ACC112 (cell line): ENCODE data around the gene ACOT8.
A peak's percentile ranks its signal among the peaks of the same experiment; 100 is the strongest.
"Not testable (repeated sequence)": the region's sequence is repeated elsewhere in the genome, so short reads cannot be mapped to it uniquely, and the experiment has no call there.

ENCODE experiments used
- H2AFZ ChIP-seq: fragments of 200-600 bp; sonication (generic); one replicate; pipeline ENCODE4 v1.6.0; 2017; ENCODE audit warnings: antibody characterized with exemption, low read length; ENCODE audit not compliant: unreplicated experiment
- H3K27ac ChIP-seq: fragments of 200-600 bp; sonication (generic); 2 replicates; pipeline ENCODE4 v1.5.1; 2014; ENCODE audit warnings: low read depth, mild to moderate bottlenecking, antibody characterized with exemption, low read length, moderate library complexity
- H3K27me3 ChIP-seq: fragments of 200-600 bp; sonication (generic); 2 replicates; pipeline ENCODE4 v1.6.1; 2014; ENCODE audit warnings: mild to moderate bottlenecking, antibody characterized with exemption, low read length, moderate library complexity, mixed read lengths; ENCODE audit not compliant: insufficient read depth
- H3K36me3 ChIP-seq: fragments of 200-600 bp; sonication (generic); 2 replicates; pipeline ENCODE4 v1.6.1; 2016; ENCODE audit warnings: mild to moderate bottlenecking, antibody characterized with exemption, low read length, moderate library complexity, mixed read lengths; ENCODE audit not compliant: insufficient read depth
- H3K4me1 ChIP-seq: fragments of 200-600 bp; sonication (generic); one replicate; pipeline ENCODE4 v1.6.1; 2016; ENCODE audit warnings: low read length, mixed read lengths; ENCODE audit not compliant: insufficient read depth, unreplicated experiment, control insufficient read depth
- H3K4me3 ChIP-seq: fragments of 200-600 bp; sonication (generic); 2 replicates; pipeline ENCODE4 v1.5.1; 2014; ENCODE audit warnings: mild to moderate bottlenecking, low read depth, low read length
- H3K79me2 ChIP-seq: fragments of 200-600 bp; sonication (generic); one replicate; pipeline ENCODE4 v1.6.0; 2016; ENCODE audit warnings: low read length; ENCODE audit not compliant: control insufficient read depth, unreplicated experiment, insufficient read depth

The ACOT8 gene

DNA sequence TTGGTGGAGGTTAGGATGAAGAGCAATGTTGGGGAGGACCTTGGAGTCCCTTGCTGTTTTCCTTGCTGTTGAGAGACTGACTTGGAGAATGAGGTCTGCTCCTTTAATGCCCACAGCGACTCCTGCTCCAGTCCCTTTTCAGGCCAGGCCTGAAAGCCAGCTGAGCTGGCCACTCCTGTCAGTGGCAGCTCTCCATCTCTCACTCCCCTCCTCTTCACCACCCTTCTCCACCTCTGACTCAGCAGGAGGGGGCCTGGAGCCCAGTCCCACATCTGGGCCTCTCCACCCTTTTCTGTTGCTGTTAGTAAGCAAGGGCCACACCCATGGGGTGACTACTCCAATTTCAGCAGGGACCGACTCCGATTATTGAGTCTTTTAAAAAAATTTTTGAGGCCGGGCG lies 21.4 kb downstream of the ACOT8 start:
- H3K79me2 ChIP-seq, result peaks cover 16% of the 10 kb centered on the region

DNA sequence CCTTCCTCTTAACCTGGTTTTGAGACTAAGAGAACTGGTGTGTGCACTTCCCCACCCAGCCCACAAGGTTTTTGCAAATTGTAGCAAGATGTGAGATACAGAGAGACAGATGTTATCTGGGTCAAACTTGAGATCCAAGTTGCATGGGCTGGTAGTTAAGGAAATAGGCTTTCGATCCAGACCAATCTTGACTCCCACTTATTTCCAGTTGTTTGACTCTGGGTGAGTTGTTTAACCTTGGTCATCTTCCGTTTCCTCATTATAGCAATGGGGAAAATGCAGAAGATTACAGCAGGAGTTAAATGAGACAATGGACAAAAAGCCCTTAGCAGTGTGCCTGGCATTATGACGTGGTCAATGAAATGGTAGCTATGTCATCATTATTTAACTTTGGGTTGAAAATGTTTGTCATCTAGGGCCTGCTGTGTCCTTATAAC lies 21.8 kb downstream of the ACOT8 start:
- Histone ChIP-seq H3K27me3 (no peaks in the 10 kb centered on the region), H3K4me3 (peak overlapping the region; percentile 88), H3K79me2 (peaks cover 16% of the 10 kb centered on the region), H2AFZ (no peak overlapping the region), H3K27ac (peak overlapping the region; percentile 82), H3K36me3 (no peaks in the 10 kb centered on the region), H3K4me1 (peaks cover 25% of the 10 kb centered on the region)

More for the DNA sequence above, 21.4 kb downstream of the ACOT8 start:
- peak overlapping the region; percentile 82 for H3K27ac ChIP-seq
- no peaks in the 10 kb centered on the region for H3K27me3 ChIP-seq
- peak overlapping the region; percentile 88 for H3K4me3 ChIP-seq
- H2AFZ ChIP-seq, result no peak overlapping the region
- H3K36me3 ChIP-seq, result no peaks in the 10 kb centered on the region
- H3K4me1 ChIP-seq, result peaks cover 25% of the 10 kb centered on the region

DNA sequence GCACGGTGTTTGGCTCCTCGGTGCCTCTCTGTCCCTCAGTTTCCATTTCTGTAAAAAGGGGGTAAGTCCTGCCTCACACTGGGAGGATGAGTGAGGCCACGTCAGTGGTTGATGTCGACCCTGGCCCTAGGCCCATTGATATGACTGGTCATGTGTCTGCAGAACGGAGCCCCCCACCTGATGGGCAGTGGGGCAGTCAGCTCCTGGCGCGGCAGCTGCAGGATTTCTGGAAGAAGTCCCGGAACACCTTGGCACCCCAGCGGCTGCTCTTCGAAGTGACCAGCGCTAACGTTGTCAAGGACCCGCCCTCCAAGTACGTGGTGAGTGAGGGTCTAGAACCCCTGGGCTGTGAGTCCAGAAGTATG lies 22.4 kb downstream of the ACOT8 start:
- H3K27ac ChIP-seq, result peak overlapping the region; percentile 82
- no peak overlapping the region for H2AFZ ChIP-seq
- no peaks in the 10 kb centered on the region for H3K36me3 ChIP-seq
- H3K79me2 ChIP-seq, result peaks cover 16% of the 10 kb centered on the region
- H3K4me1 ChIP-seq, result peaks cover 25% of the 10 kb centered on the region
- H3K27me3 ChIP-seq, result no peaks in the 10 kb centered on the region
- peak overlapping the region; percentile 88 for H3K4me3 ChIP-seq

DNA sequence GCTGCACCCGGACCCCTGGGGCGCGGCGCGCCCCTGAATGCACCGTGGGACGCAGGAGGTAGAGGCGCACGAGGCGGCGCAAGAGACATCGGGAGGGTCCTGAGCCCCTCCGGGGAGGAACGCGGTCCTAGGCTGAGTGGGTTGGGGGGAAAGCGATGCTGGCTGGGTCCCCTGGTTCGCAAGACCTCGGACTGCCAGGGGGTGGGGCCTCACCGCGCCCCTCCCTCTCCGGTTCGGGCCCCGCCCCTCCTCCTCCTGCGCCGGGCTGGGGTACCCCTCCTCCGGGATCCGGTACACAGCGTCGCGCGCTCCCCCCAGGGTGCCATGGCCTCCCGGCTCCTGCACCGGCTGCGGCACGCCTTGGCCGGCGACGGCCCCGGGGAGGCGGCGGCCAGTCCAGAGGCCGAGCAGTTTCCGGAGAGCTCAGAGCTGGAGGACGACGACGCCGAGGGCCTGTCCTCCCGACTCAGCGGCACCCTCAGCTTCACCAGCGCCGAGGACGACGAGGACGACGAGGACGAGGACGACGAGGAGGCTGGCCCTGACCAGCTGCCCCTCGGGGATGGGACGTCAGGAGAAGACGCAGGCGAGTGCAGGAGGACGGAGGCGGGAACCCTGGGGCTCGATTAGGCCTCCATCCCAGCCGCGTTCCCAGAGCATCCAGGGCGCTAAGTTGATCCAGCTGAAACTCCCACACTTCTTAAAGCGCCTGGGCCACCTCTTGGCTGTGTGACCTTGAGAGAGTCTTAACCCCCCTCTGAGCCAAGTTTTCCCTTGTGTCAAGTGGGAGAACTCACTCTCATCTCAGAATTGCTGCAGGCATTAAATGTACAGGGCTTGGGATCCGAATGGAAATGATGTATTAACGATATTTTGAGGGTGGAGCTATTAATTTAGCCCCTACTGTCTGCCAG lies 23.1 kb downstream of the ACOT8 start:
- Histone ChIP-seq H2AFZ (peak overlapping the region; percentile 73), H3K4me3 (peak overlapping the region; percentile 88), H3K27me3 (no peaks in the 10 kb centered on the region), H3K36me3 (no peaks in the 10 kb centered on the region), H3K4me1 (peaks cover 25% of the 10 kb centered on the region), H3K27ac (peak overlapping the region; percentile 82), H3K79me2 (peaks cover 16% of the 10 kb centered on the region)

DNA sequence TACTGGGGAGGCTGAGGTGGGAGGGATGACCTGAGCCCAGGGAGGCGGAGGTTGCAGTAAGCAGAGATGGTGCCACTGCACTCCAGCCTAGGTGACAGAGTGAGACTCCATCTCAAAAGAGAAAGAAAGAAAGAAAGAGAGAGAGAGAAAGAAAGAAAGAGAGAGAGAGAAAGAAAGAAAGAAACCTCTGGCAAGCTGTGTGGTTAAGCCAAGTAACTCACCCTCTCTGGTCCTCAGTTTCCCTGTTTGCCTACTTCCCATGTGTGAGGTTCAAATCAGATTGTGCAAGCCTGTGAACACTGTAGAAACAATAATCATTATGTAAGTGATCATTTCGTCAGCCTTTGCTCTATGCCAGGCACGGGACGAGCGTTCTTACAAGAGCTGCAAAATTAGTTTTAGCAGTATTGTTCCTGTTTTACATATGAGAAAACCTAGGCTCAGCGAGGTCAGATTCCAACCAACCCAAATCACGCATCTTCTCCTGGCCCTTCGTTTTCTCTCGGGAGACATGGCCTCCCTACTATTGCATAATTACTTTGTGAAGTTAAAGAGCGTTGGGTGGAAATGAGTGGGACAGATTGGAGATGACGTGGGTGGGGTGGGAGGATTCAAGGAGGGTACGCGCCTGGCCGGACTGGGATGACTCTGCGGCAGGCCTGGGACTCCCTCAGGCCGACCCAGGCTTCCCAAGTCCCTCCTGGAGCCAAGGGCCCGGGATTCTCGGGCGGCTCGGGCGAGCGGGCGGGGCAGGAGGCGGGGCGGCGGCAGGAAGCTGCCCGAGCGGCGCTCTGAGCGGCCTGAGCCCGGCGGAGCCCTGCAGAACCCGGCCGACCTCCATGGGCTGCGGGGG lies 23.9 kb downstream of the ACOT8 start, which contains the start of gene SNX21:
TSS of gene SNX21 (plus strand) at position 770 of the 853 bp plus-strand sequence. CDS start 121 bp downstream, outside the sequence.
- H3K4me1 ChIP-seq, result peaks cover 25% of the 10 kb centered on the region
- no peaks in the 10 kb centered on the region for H3K27me3 ChIP-seq
- peaks cover 16% of the 10 kb centered on the region for H3K79me2 ChIP-seq
- no peaks in the 10 kb centered on the region for H3K36me3 ChIP-seq
- peak within 1 kb of the TSS; percentile 88 for H3K4me3 ChIP-seq
- peak within 1 kb of the TSS; percentile 73 for H2AFZ ChIP-seq
- H3K27ac ChIP-seq, result peak within 1 kb of the TSS; percentile 82

DNA sequence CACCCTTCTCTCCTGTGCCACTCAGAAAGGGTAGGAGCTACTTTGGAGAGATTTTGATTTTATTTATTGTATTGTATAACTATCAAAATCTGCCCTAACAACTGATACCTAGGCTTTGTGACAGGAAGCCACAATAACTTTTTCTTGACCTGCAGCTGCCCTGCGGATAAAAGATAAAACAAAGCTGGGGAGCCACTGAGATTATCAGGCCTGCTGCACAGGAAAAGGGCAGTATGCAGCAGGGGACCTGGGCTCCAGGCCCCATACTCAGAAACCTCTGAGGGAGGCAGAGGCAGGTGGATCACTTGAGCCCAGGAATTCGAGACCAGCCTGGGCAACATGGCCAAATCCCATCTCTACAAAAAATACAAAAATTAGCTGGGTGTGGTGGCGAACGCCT lies 24.6 kb downstream of the ACOT8 start:
- H3K4me1 ChIP-seq, result peaks cover 25% of the 10 kb centered on the region
- H3K27me3 ChIP-seq, result no peaks in the 10 kb centered on the region
- H3K79me2 ChIP-seq, result peaks cover 16% of the 10 kb centered on the region
- no peak overlapping the region for H3K4me3 ChIP-seq
- peak overlapping the region; percentile 82 for H3K27ac ChIP-seq
- no peaks in the 10 kb centered on the region for H3K36me3 ChIP-seq
- H2AFZ ChIP-seq, result no peak overlapping the region

DNA sequence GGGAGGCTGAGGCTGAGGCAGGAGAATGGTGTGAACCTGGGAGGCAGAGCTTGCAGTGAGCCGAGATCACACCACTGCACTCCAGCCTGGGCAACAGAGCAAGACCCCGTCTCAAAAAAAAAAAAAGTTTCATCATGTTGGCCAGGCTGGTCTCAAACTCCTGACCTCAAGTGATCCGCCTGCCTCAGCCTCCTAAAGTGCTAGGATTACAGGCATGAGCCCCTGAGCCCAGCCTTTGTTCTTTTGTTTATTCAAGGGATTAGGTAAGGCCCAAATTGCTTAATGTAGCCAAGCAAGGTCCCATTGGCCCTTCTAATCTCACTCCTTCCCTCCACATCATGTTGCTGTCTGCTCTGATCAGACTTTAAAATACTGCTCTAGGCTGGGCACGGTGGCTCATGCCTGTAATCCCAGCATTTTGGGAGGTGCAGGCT lies 27.5 kb downstream of the ACOT8 start:
- not testable (repeated sequence) for H3K36me3 ChIP-seq, H3K27me3 ChIP-seq, H3K4me3 ChIP-seq, H3K27ac ChIP-seq, H3K79me2 ChIP-seq, H2AFZ ChIP-seq
- H3K4me1 ChIP-seq, result peaks cover 17% of the 10 kb centered on the region

DNA sequence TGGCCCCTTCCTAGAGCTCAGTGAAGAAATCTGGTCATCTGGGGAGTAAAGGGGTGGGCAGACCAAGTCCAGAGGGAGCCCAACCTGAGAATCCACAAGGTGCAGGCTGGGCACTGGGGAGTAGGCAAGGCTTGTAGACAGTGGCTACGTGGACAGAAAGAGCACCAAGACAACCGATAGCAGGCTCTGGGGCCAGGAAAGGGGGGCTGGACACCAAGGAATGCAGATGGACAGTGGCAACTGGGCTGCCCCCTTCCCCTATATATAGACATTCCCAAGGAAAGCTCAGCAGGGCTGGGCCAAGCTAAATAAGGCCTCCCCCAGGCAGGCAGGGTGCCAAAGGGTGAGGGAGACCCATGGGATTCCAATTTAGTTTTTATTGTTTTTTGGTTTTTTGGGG lies 28.6 kb downstream of the ACOT8 start:
- Histone ChIP-seq H3K36me3 (no peaks in the 10 kb centered on the region), H3K27me3 (peaks cover under 1% of the 10 kb centered on the region; the same call in 1 of the 2 replicates), H3K79me2 (no peaks in the 10 kb centered on the region), H3K4me1 (peaks cover 15% of the 10 kb centered on the region), H2AFZ (no peak overlapping the region), H3K27ac (no peak overlapping the region), H3K4me3 (no peak overlapping the region)

DNA sequence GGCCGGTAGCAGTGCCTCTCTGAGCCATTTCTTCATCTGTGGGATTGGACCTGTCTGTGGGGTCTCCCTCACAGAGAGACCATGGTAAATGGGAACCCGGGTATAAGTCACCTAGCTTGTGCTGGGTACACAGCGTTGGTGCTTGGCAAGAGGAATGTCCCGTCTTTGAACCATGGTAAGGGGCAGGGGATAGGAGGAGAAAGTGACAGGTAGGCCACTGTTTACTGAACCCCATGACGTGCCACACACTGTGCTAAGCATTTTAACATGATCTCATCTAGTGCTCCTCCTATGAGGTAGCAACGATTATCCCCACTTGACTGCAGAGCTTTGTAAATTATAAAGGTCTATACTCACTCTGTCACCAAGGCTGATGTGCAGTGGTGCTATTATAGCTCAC lies 29.5 kb downstream of the ACOT8 start:
- Histone ChIP-seq H3K27me3 (peaks cover 6% of the 10 kb centered on the region; the same call in 1 of the 2 replicates), H3K79me2 (no peaks in the 10 kb centered on the region), H2AFZ (no peak overlapping the region), H3K4me3 (no peak overlapping the region), H3K36me3 (no peaks in the 10 kb centered on the region), H3K27ac (no peak overlapping the region), H3K4me1 (peaks cover 13% of the 10 kb centered on the region)

DNA sequence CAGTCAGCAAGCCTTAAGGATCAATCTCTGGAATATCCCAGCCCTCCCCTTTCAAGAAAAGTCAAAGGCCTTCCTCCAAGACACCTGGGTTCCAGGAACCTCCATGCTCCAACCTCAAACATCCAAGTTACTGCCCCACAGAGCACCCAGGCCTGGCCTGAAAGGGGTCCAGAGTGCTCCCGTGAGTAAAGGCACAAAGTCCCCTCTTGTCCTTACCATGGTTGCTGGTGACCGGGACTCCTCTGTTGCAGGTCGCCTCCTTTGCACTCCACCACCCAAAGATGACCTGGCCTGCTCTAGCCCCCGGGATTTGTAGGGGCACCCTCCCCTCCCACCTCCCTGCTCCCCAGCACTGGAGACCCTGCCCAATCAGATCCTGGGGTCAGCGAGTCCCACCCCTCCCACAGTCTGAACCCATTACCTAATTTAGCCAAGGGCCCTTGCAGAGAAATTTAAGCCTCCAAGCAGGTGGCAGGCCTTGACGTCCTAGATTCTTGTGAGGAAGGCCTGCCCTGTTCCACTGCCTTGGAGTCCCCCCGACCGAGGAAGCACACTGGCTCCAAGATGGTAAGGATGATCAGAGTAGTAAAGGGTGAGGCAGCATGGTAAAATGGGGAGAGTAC lies 30.1 kb downstream of the ACOT8 start, which contains the start of gene TNNC2:
TSS of gene TNNC2 (minus strand) at position 283 of the 623 bp plus-strand sequence. CDS start at position 219, 64 bp downstream.
- peaks cover 11% of the 10 kb centered on the region for H3K4me1 ChIP-seq
- no peaks in the 10 kb centered on the region for H3K36me3 ChIP-seq
- H3K79me2 ChIP-seq, result no peaks in the 10 kb centered on the region
- H3K27ac ChIP-seq, result no peak within 1 kb of the TSS
- peak within 1 kb of the TSS; percentile 75 for H2AFZ ChIP-seq
- peaks cover 6% of the 10 kb centered on the region; the same call in 1 of the 2 replicates for H3K27me3 ChIP-seq
- no peak within 1 kb of the TSS for H3K4me3 ChIP-seq
